Glutamatergic neuron (in vitro differentiated cells): ENCODE data around the gene LOXL4. TPM values are rescaled to one million over a fixed set of nuclear protein-coding genes. Genes with fewer than 3 reads are reported as not detected.

ENCODE experiments used
- DNase-seq: peaks from one replicate; pipeline ENCODE4 v3.0.0; 2022
- H3K27ac Mint-ChIP-seq: one replicate; pipeline ENCODE4 v1.8.0; 2020; ENCODE audit warnings: mild to moderate bottlenecking, mixed read lengths, inconsistent platforms; ENCODE audit not compliant: unreplicated experiment
- H3K27me3 Mint-ChIP-seq: one replicate; pipeline ENCODE4 v1.8.0; 2020; ENCODE audit warnings: mild to moderate bottlenecking, moderate library complexity, mixed read lengths, inconsistent platforms; ENCODE audit not compliant: unreplicated experiment
- H3K36me3 Mint-ChIP-seq: one replicate; pipeline ENCODE4 v1.8.0; 2020; ENCODE audit warnings: mild to moderate bottlenecking, mixed read lengths, inconsistent platforms; ENCODE audit not compliant: unreplicated experiment
- H3K4me1 Mint-ChIP-seq: one replicate; pipeline ENCODE4 v1.8.0; 2020; ENCODE audit warnings: mild to moderate bottlenecking, low read depth, mixed read lengths, inconsistent platforms; ENCODE audit not compliant: unreplicated experiment
- H3K4me3 Mint-ChIP-seq: one replicate; pipeline ENCODE4 v1.8.0; 2020; ENCODE audit warnings: mild to moderate bottlenecking, mixed read lengths, inconsistent platforms; ENCODE audit not compliant: unreplicated experiment
- H3K9me3 Mint-ChIP-seq: one replicate; pipeline ENCODE4 v1.8.0; 2020; ENCODE audit warnings: mild to moderate bottlenecking, moderate library complexity, mixed read lengths, inconsistent platforms; ENCODE audit not compliant: unreplicated experiment
- CTCF ChIP-seq: fragments of 200-600 bp; sonication (generic); IDR thresholded peaks from one replicate; pipeline ENCODE4 v1.5.0; 2021; ENCODE audit not compliant: partially characterized antibody, unreplicated experiment
- total RNA-seq: library from RNA; stranded (reverse); fragmentation: NEBNext Ultra II Directional; extraction: Animal tissue kit (Norgen Biotek cat#: 25700); gene quantifications from one replicate; pipeline ENCODE4 v1.2.1, GENCODE V29; 2021; ENCODE audit not compliant: unreplicated experiment

Gene LOXL4
- total RNA-seq, 1 donor from 2014 or later = 6.1 TPM

DNA sequence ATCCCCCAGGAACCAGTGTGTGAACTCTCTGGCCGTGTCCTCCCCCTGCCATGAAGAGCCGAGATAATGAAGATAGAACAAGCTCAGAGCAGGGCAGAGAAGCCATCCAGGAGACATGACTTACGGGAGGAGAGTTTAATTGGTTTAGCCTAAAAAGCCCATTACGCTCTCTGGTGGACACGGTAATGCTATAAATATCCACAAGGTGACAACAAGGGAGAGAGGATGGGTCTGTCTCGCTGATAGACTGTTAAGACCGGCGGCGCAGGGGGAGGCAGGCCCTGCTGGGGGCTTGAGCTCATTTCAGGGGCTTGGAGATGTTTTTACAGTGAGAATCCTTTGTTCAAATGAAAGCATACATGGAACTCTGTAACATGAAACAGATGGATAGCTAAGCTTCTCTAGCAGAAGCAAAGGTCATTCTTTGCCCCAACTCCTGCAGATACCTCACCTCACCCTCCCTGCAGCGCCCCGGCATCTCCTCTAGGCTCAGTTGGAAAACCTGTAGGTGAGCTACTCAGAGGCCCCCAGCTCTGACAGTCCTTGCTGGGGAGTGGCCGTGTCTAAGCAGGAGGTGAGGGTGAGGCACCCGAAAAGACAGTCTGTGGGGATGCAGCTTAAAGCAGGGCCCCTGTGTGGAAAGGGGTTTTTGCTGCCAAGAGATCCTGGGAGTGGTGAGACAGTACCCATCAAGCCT, 40.8 kb upstream of the LOXL4 start:
- Mint-ChIP-seq H3K4me3 (peak overlapping the region; percentile 71), H3K4me1 (peaks cover 27% of the 10 kb centered on the region), H3K27ac (peak overlapping the region; percentile 95)

GRCh38 chr10:98307916-98308541, 40.0 kb upstream of the LOXL4 start:
- Mint-ChIP-seq H3K9me3 (peaks cover 1% of the 10 kb centered on the region), H3K36me3 (peaks cover 14% of the 10 kb centered on the region), H3K27me3 (peaks cover 11% of the 10 kb centered on the region), H3K27ac (peak overlapping the region; percentile 95), H3K4me1 (peaks cover 34% of the 10 kb centered on the region), H3K4me3 (no peak overlapping the region)
- TF ChIP-seq CTCF = no peak
- DNase-seq = no peak

More for the DNA sequence above, 40.8 kb upstream of the LOXL4 start:
- no peak for TF ChIP-seq CTCF
- peak; percentile 40 for DNase-seq
- Mint-ChIP-seq H3K9me3 (peaks cover 1% of the 10 kb centered on the region), H3K36me3 (peaks cover 14% of the 10 kb centered on the region), H3K27me3 (peaks cover 8% of the 10 kb centered on the region)

- Mint-ChIP-seq H3K4me1 (peaks cover 47% of the 10 kb centered on the region), H3K27ac (no peak overlapping the region), H3K36me3 (peaks cover 14% of the 10 kb centered on the region), H3K9me3 (peaks cover 9% of the 10 kb centered on the region), H3K4me3 (no peak overlapping the region), H3K27me3 (peaks cover 12% of the 10 kb centered on the region)
- no peak for TF ChIP-seq CTCF
- no peak for DNase-seq
Measured at GRCh38 chr10:98306501-98306900, 38.5 kb upstream of the LOXL4 start.

GRCh38 chr10:98303569-98303968, 35.6 kb upstream of the LOXL4 start:
- peaks cover 9% of the 10 kb centered on the region for H3K9me3 Mint-ChIP-seq
- TF ChIP-seq CTCF = no peak
- peak overlapping the region; percentile 43 for H3K27ac Mint-ChIP-seq
- DNase-seq = no peak
- no peak overlapping the region for H3K4me3 Mint-ChIP-seq
- peaks cover 14% of the 10 kb centered on the region for H3K36me3 Mint-ChIP-seq
- H3K4me1 Mint-ChIP-seq = peaks cover 43% of the 10 kb centered on the region
- peaks cover 9% of the 10 kb centered on the region for H3K27me3 Mint-ChIP-seq

DNA sequence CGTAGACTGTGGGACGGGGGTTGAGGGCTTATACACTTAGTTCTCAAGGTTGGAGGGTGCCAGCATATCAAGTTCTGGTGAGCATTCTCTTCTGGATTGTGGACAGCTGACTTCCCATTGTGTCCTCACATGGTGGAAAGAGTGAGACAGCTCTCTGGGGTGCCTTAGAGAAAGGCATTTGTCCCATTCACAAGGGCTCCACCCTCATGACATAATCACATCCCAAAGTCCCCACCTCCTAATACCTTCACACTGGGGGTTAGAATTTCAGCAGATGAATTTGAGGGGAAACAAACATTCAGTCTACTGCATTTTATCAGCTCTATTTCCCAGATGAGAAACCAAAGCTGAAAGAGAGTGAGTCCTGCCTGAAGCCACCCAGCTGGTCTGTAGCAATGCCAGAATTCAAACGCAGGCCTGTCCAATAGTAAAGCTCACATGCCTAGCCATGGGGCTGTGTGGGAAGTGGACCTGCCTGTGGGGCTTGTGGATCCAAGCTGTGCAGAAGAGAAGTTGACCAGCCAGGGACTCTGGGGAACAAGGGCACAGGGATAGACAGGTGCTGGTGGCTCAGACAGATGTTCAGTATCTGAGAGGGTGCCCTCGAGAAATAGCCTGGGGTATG, 34.9 kb upstream of the LOXL4 start:
- peak overlapping the region; percentile 38 for H3K27ac Mint-ChIP-seq
- DNase-seq = no peak
- H3K4me1 Mint-ChIP-seq = peaks cover 41% of the 10 kb centered on the region
- H3K4me3 Mint-ChIP-seq = no peak overlapping the region
- peaks cover 9% of the 10 kb centered on the region for H3K27me3 Mint-ChIP-seq
- TF ChIP-seq CTCF = no peak
- peaks cover 14% of the 10 kb centered on the region for H3K36me3 Mint-ChIP-seq
- peaks cover 9% of the 10 kb centered on the region for H3K9me3 Mint-ChIP-seq
